PFSK-1 (cell line): Measurements from ENCODE around the gene NBEA.

Experiments used
- FOXP2 ChIP-seq: optimal IDR thresholded peaks from 2 replicates; pipeline ENCODE3; 2011; ENCODE audit warnings: borderline replicate concordance, control low read depth, inconsistent platforms; ENCODE audit not compliant: insufficient read depth; ENCODE audit errors: extremely low read length, extremely low read depth
- POLR2AphosphoS5 ChIP-seq: IDR thresholded peaks from 2 replicates; pipeline ENCODE4 v1.6.1; 2012; ENCODE audit warnings: low read depth, mild to moderate bottlenecking, control low read depth, low read length, moderate library complexity
- SIN3A ChIP-seq: IDR thresholded peaks from 2 replicates; pipeline ENCODE4 v1.6.1; 2012; ENCODE audit warnings: mild to moderate bottlenecking, low read length, moderate library complexity, borderline replicate concordance; ENCODE audit not compliant: insufficient read depth
- TAF1 ChIP-seq: IDR thresholded peaks from 2 replicates; pipeline ENCODE4 v1.6.1; 2012; ENCODE audit warnings: low read length, control low read depth, borderline replicate concordance; ENCODE audit not compliant: insufficient read depth
- TF ChIP-seq, protein P1 (sequence below), 2 experiments: IDR thresholded peaks; 2 replicates each; pipeline versions ENCODE4 v1.6.1 to v1.8.0; 2011 to 2012; ENCODE audit warnings: low read depth in 2 of 2, low read length in 2 of 2, control low read depth in 1 of 2, inconsistent platforms in 1 of 2, mild to moderate bottlenecking in 1 of 2, moderate library complexity in 1 of 2; ENCODE audit not compliant: insufficient read depth in 1 of 2

NBEA gene

DNA sequence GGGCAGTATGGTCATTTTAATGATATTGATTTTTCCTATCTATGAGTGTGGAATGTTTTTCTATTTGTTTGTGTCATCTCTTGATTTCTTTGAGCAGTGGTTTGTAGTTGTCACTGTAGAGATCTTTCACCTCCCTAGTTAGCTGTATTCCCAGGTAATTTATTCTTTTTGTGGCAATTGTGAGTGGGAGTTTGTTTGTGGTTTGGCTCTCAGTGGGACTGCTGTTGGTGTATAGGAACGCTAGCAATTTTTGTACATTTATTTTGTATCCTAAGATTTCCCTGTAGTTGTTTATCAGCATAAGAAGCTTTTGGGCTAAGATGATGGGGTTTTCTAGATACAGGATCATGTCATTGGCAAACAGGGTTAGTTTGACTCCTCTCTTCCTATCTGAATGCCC lies 28.9 kb downstream of the NBEA start:
- TF ChIP-seq, protein P1, sequence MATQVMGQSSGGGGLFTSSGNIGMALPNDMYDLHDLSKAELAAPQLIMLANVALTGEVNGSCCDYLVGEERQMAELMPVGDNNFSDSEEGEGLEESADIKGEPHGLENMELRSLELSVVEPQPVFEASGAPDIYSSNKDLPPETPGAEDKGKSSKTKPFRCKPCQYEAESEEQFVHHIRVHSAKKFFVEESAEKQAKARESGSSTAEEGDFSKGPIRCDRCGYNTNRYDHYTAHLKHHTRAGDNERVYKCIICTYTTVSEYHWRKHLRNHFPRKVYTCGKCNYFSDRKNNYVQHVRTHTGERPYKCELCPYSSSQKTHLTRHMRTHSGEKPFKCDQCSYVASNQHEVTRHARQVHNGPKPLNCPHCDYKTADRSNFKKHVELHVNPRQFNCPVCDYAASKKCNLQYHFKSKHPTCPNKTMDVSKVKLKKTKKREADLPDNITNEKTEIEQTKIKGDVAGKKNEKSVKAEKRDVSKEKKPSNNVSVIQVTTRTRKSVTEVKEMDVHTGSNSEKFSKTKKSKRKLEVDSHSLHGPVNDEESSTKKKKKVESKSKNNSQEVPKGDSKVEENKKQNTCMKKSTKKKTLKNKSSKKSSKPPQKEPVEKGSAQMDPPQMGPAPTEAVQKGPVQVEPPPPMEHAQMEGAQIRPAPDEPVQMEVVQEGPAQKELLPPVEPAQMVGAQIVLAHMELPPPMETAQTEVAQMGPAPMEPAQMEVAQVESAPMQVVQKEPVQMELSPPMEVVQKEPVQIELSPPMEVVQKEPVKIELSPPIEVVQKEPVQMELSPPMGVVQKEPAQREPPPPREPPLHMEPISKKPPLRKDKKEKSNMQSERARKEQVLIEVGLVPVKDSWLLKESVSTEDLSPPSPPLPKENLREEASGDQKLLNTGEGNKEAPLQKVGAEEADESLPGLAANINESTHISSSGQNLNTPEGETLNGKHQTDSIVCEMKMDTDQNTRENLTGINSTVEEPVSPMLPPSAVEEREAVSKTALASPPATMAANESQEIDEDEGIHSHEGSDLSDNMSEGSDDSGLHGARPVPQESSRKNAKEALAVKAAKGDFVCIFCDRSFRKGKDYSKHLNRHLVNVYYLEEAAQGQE (IDR thresholded peaks at IDR 0.05; ENCODE audit: insufficient read depth in 1 of 2, low read depth in 2 of 2, low read length in 2 of 2) = no peak
- TF ChIP-seq TAF1 (no peak), POLR2AphosphoS5 (no peak), FOXP2 (no peak)

DNA sequence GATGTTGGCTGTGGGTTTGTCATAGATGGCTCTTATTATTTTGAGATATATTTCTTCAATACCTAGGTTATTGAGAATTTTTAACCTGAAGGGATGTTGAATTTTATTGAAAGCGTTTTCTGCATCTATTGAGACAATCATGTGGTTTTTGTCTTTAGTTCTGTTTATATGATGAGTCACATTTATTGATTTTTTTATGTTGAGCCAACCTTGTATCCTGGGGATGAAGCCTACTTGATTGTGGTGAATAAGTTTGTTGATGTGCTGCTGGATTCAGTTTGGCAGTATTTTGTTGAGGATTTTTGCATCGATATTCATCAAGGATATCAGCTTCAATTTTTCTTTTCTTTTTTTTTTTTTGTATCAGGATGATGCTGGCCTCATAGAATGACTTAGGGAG lies 29.4 kb downstream of the NBEA start:
- TF ChIP-seq FOXP2 = no peak
- no peak for TF ChIP-seq TAF1

DNA sequence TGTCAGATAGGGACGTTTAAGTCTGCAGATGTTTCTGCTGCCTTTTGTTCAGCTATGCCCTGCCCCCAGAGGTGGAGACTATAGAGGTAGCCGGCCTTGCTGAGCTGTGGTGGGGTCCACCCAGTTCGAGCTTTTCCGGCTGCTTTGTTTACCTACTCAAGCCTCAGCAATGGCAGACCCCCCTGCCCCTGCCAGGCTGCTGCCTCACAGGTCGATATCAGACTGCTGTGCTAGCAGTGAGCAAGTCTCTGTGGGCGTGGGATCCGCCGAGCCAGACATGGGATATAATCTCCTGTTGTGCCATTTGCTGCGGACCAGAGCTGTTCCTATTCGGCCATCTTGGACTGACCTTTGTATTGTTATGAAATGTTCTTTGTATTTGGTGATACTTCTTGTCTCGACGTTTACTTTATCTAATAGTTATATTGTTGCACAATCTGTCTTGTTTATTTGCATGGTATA lies 46.3 kb downstream of the NBEA start:
- TF ChIP-seq FOXP2 (no peak), TAF1 (no peak), SIN3A (no peak), POLR2AphosphoS5 (no peak)
- TF ChIP-seq, protein P1 (IDR thresholded peaks at IDR 0.05; ENCODE audit: insufficient read depth in 1 of 2, low read depth in 2 of 2, low read length in 2 of 2) = no peak

DNA sequence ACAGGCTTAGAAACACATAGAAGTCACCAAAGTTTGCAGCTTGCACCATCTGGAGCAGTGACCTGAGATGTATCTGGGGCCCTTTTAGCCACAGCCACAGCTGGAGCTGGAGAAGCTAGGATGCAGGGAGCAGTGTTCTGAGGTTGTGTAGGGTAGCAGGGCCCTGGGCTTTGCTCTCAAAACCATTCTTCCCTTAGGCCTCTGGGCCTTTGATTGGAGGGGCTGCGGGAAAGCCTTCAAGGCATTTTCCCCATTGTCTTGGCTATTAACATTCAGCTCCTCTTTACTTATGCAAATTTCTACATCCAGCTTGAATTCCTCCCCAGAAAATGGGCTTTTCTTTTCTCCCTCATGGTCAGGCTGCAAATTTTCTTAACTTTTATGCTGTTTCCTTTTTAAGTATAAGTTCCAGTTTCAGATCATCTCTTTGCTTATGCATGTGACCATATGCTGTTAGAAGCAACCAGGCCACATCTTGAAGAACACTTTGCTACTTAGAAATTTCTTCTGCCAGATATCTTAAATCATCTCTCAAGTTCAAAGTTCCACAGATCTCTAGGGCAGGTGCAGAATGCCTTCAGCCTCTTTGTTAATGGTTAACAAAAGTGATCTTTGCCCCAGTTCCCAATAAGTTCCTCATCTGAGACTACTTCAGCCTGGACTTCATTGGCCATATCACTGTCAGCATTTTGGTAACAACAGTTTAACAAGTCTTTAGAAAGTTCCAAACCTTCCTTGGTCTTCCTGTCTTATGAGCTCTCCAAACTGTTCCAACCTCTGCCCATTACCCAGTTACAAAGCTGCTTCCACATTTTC lies 48.5 kb downstream of the NBEA start:
- TF ChIP-seq SIN3A (no peak), FOXP2 (no peak), POLR2AphosphoS5 (no peak), TAF1 (no peak)
- TF ChIP-seq, protein P1 (IDR thresholded peaks at IDR 0.05; ENCODE audit: insufficient read depth in 1 of 2, low read depth in 2 of 2, low read length in 2 of 2) = no peak

DNA sequence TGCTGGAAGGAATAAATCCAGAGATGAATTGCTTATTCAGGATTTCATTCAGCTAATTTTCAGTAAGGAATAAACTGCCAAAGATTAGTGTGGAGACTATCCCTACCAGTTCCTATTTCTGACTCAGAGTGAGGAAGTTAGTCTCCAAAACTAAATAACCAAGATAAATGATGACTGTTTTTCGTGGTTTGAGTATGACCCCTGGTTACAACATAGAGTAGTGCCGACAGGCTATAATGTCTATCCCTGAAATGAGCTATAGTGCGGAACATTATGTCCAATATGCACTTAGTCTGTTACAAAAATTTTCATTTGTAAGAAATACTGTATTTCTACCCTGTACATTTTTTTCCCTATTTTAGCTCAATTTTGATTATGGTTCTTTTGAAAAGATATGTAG lies 51.4 kb downstream of the NBEA start:
- TF ChIP-seq SIN3A = no peak
- TF ChIP-seq POLR2AphosphoS5 = no peak
- TF ChIP-seq, protein P1 (IDR thresholded peaks at IDR 0.05; ENCODE audit: insufficient read depth in 1 of 2, low read depth in 2 of 2, low read length in 2 of 2) = no peak
- TF ChIP-seq FOXP2 = no peak
- no peak for TF ChIP-seq TAF1
